ENCODE results near the gene TSC1. TPM values are rescaled to one million over a fixed set of nuclear protein-coding genes. Genes with fewer than 3 reads are reported as not detected.

The TSC1 gene
- total RNA-seq, 1 experiment from 2014 or later, result 53.5 TPM

- Histone ChIP-seq H3K9me3 (no peaks in the 10 kb centered on the region), H3K27me3 (replicated peaks; ENCODE audit: control insufficient read depth, insufficient read depth, low read length) (no peaks in the 10 kb centered on the region), H3K4me3 (ENCODE audit: low read depth, low read length) (no peak overlapping the region), H3K36me3 (ENCODE audit: control insufficient read depth, insufficient read depth, low read length) (peaks cover 2% of the 10 kb centered on the region; the same call in 1 of the 2 replicates), H3K4me1 (no peaks in the 10 kb centered on the region)
- POLR2A ChIA-PET, result no interaction called here
- no peak overlapping the region for H3K4me3 Mint-ChIP-seq (ENCODE audit: unreplicated experiment)
- TF ChIP-seq CTCF (IDR thresholded peaks at IDR 0.05; ENCODE audit: insufficient read depth in 1 of 2, low read depth in 1 of 2, low read length in 1 of 2, severe bottlenecking in 1 of 2, unreplicated experiment in 1 of 2), result no peak
- no peak overlapping the region for H3K27ac Mint-ChIP-seq (ENCODE audit: unreplicated experiment)
- H3K36me3 Mint-ChIP-seq (ENCODE audit: insufficient read depth, unreplicated experiment), result peaks cover 38% of the 10 kb centered on the region
- no peaks in the 10 kb centered on the region for H3K4me1 Mint-ChIP-seq (ENCODE audit: low read depth, unreplicated experiment)
- no peaks in the 10 kb centered on the region for H3K27me3 Mint-ChIP-seq (ENCODE audit: insufficient read depth, unreplicated experiment)
- intact Hi-C loops (cut with micrococcal nuclease; ENCODE audit: unreplicated experiment), result no loop called here
- DNase-seq, result no peak
- no TSS peak for BruUV-seq (replicated peaks)
- CTCF ChIA-PET, result no interaction called here
- no peaks in the 10 kb centered on the region for H3K9me3 Mint-ChIP-seq (ENCODE audit: unreplicated experiment)
Observed at GRCh38 chr9:132909311-132909710, 35.1 kb downstream of the TSC1 start.

GRCh38 chr9:132908635-132909034, 35.8 kb downstream of the TSC1 start:
- H3K27me3 ChIP-seq (replicated peaks; ENCODE audit: control insufficient read depth, insufficient read depth, low read length), result no peaks in the 10 kb centered on the region
- Mint-ChIP-seq H3K27me3 (ENCODE audit: insufficient read depth, unreplicated experiment) (no peaks in the 10 kb centered on the region), H3K4me1 (ENCODE audit: low read depth, unreplicated experiment) (no peaks in the 10 kb centered on the region), H3K4me3 (ENCODE audit: unreplicated experiment) (no peak overlapping the region), H3K36me3 (ENCODE audit: insufficient read depth, unreplicated experiment) (peaks cover 38% of the 10 kb centered on the region), H3K27ac (ENCODE audit: unreplicated experiment) (no peak overlapping the region), H3K9me3 (ENCODE audit: unreplicated experiment) (no peaks in the 10 kb centered on the region)
- BruUV-seq (replicated peaks), result no TSS peak
- intact Hi-C loops (cut with micrococcal nuclease; ENCODE audit: unreplicated experiment), result no loop called here
- ChIA-PET POLR2A (no interaction called here), CTCF (no interaction called here)
- no peak for DNase-seq
- TF ChIP-seq CTCF (IDR thresholded peaks at IDR 0.05; ENCODE audit: insufficient read depth in 1 of 2, low read depth in 1 of 2, low read length in 1 of 2, severe bottlenecking in 1 of 2, unreplicated experiment in 1 of 2), result no peak
- no peak overlapping the region for H3K4me3 ChIP-seq (ENCODE audit: low read depth, low read length)
- H3K4me1 ChIP-seq, result no peaks in the 10 kb centered on the region
- no peaks in the 10 kb centered on the region for H3K9me3 ChIP-seq
- H3K36me3 ChIP-seq (ENCODE audit: control insufficient read depth, insufficient read depth, low read length), result peaks cover 2% of the 10 kb centered on the region; the same call in 1 of the 2 replicates

- no TSS peak for BruUV-seq (replicated peaks)
- POLR2A ChIA-PET, result no interaction called here
Observed at GRCh38 chr9:132905726-132906125, 38.7 kb downstream of the TSC1 start.

More at GRCh38 chr9:132905726-132906125, 38.7 kb downstream of the TSC1 start:
- TF ChIP-seq CTCF (IDR thresholded peaks at IDR 0.05; ENCODE audit: insufficient read depth in 1 of 2, low read depth in 1 of 2, low read length in 1 of 2, severe bottlenecking in 1 of 2, unreplicated experiment in 1 of 2), result no peak
- Mint-ChIP-seq H3K4me3 (ENCODE audit: unreplicated experiment) (no peak overlapping the region), H3K9me3 (ENCODE audit: unreplicated experiment) (no peaks in the 10 kb centered on the region), H3K36me3 (ENCODE audit: insufficient read depth, unreplicated experiment) (peaks cover 28% of the 10 kb centered on the region), H3K4me1 (ENCODE audit: low read depth, unreplicated experiment) (no peaks in the 10 kb centered on the region), H3K27ac (ENCODE audit: unreplicated experiment) (no peak overlapping the region), H3K27me3 (ENCODE audit: insufficient read depth, unreplicated experiment) (no peaks in the 10 kb centered on the region)
- intact Hi-C loops (cut with micrococcal nuclease; ENCODE audit: unreplicated experiment), result no loop called here
- CTCF ChIA-PET, result no interaction called here
- no peaks in the 10 kb centered on the region for H3K9me3 ChIP-seq
- no peak overlapping the region for H3K4me3 ChIP-seq (ENCODE audit: low read depth, low read length)
- DNase-seq, result no peak
- peaks cover 2% of the 10 kb centered on the region; the same call in 1 of the 2 replicates for H3K36me3 ChIP-seq (ENCODE audit: control insufficient read depth, insufficient read depth, low read length)
- H3K4me1 ChIP-seq, result no peaks in the 10 kb centered on the region
- H3K27me3 ChIP-seq (replicated peaks; ENCODE audit: control insufficient read depth, insufficient read depth, low read length), result no peaks in the 10 kb centered on the region

Data from Caco-2 (cell line).